Stomach (tissue), 9 donors: Measurements from ENCODE around the gene PHKB. TPM values are rescaled to one million over a fixed set of nuclear protein-coding genes. Genes with fewer than 3 reads are reported as not detected.

Experiments
- DNase-seq, 2 donors: peaks; one replicate each; pipeline versions ENCODE4 v3.0.0 to v3.0.0-alpha.2; 2013 to 2019
- H3K27ac ChIP-seq, 5 donors: fragments of 200-600 bp in 4 of 5; sonication (generic) in 4 of 5; one replicate each; pipeline ENCODE4 v1.5.1; 2013 to 2019; ENCODE audit warnings: mild to moderate bottlenecking in 1 of 5, moderate library complexity in 1 of 5
- H3K27me3 ChIP-seq, 3 donors: fragments of 200-600 bp; sonication (generic); one replicate each; pipeline ENCODE4 v1.5.1; 2017 to 2019; ENCODE audit warnings: mixed run types in 1 of 3
- H3K36me3 ChIP-seq, 4 donors: fragments of 200-600 bp; sonication (generic); 1 replicate in 3 of 4; 2 replicates in 1 of 4; pipeline ENCODE4 v1.5.1; 2016 to 2019
- H3K4me1 ChIP-seq, 4 donors: fragments of 200-600 bp; sonication (generic); one replicate each; pipeline ENCODE4 v1.5.1; 2016 to 2019
- H3K4me3 ChIP-seq, 4 donors: fragments of 200-600 bp; sonication (generic) in 3 of 4; one replicate each; pipeline ENCODE4 v1.5.1; 2016 to 2019; ENCODE audit warnings: mild to moderate bottlenecking in 1 of 4
- H3K9me3 ChIP-seq, 4 donors: fragments of 200-600 bp; sonication (generic); one replicate each; pipeline ENCODE4 v1.5.1; 2016 to 2019
- EP300 ChIP-seq: sonication (generic); formaldehyde crosslinking; IDR thresholded peaks from one replicate; pipeline ENCODE4 v1.6.1; 2017; ENCODE audit warnings: antibody characterized with exemption
- POLR2A ChIP-seq, 4 donors: fragments of 450-650 bp; IDR thresholded peaks; one replicate each; pipeline ENCODE4 v1.6.1; 2016; ENCODE audit warnings: antibody characterized with exemption in 4 of 4, control low read depth in 2 of 4, mild to moderate bottlenecking in 1 of 4, moderate library complexity in 1 of 4
- POLR2AphosphoS5 ChIP-seq, 3 donors: sonication (generic); formaldehyde crosslinking; IDR thresholded peaks; one replicate each; pipeline ENCODE4 v1.6.1; 2016; ENCODE audit warnings: antibody characterized with exemption in 3 of 3
- WGBS, 5 donors: extraction: QIAGEN DNeasy Blood & Tissue Kit in 3 of 5; methylation state at CpG; one replicate each; pipeline versions ENCODE4 v1.1.5 to v1.1.7; 2013 to 2018; 5-methylcytosine and 5-hydroxymethylcytosine counted together
- intact Hi-C: fragments of 100-400 bp; cut with DNase I; formaldehyde crosslinking; loops from one replicate; pipeline ENCODE4 v1.15.1; 2023; ENCODE audit warnings: low total_unique reads
- polyA plus RNA-seq, 3 donors: library from polyadenylated mRNA; stranded (reverse); fragments of 200-250 nt; gene quantifications; one replicate each; pipeline ENCODE4 v1.2.3, GENCODE V29; 2013
- total RNA-seq, 5 donors: library from RNA; depleted of rRNA; stranded (reverse); fragments of >200 nt; gene quantifications; one replicate each; pipeline versions ENCODE4 v1.1.0 to v1.2.3, GENCODE V29; 2014 to 2016
- TF ChIP-seq, protein P1 (sequence below), 7 experiments: fragments of 450-650 bp in 4 of 7; fragments of 200-600 bp in 3 of 7; sonication (generic) in 3 of 7; IDR thresholded peaks; one replicate each; pipeline ENCODE4 v1.5.1; 2016 to 2019; ENCODE audit warnings: antibody characterized with exemption in 7 of 7, control low read depth in 2 of 7, mild to moderate bottlenecking in 1 of 7
- donor health status: healthy with polysubstance abuse.
- donor health status: Bipolar disorder and iron deficiency.
- donor health status: healthy.

Gene PHKB
- total and polyA plus RNA-seq, 8 donors, result 17.5 to 163 (median 51.6) TPM

DNA sequence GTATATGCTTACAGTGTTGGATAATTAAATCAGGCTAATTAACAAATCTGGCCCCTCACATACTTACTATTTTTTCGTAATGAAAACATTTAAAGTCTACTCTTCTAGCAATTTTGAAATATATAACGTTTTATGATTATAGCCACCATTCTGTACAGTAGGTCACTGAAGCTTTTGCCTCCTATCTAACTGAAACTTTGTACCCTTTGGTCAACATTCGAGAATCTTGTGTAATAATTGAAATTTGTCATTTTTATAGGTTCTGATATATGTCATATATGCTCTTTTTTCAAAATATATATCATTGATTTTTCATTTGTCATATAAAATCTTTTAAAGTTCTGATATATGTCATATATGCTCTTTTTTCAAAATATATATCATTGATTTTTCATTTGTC, 12.7 kb downstream of the PHKB start:
- WGBS, 5 donors, result 92 to 95% (median 93%) methylated on average over 3 of the region's 3 CpGs
- TF ChIP-seq, protein P1, sequence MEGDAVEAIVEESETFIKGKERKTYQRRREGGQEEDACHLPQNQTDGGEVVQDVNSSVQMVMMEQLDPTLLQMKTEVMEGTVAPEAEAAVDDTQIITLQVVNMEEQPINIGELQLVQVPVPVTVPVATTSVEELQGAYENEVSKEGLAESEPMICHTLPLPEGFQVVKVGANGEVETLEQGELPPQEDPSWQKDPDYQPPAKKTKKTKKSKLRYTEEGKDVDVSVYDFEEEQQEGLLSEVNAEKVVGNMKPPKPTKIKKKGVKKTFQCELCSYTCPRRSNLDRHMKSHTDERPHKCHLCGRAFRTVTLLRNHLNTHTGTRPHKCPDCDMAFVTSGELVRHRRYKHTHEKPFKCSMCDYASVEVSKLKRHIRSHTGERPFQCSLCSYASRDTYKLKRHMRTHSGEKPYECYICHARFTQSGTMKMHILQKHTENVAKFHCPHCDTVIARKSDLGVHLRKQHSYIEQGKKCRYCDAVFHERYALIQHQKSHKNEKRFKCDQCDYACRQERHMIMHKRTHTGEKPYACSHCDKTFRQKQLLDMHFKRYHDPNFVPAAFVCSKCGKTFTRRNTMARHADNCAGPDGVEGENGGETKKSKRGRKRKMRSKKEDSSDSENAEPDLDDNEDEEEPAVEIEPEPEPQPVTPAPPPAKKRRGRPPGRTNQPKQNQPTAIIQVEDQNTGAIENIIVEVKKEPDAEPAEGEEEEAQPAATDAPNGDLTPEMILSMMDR (IDR thresholded peaks at IDR 0.05), result no peak
- no peak for TF ChIP-seq POLR2AphosphoS5 (IDR thresholded peaks at IDR 0.05)
- TF ChIP-seq EP300, result no peak
- no peak for TF ChIP-seq POLR2A (IDR thresholded peaks at IDR 0.05)
- intact Hi-C loops, result no loop called here
- Histone ChIP-seq H3K4me3 (no peak overlapping the region), H3K27ac (no peak overlapping the region), H3K9me3 (no peaks in the 10 kb centered on the region), H3K4me1 (peaks cover 0 to 43% (median 2%) of the 10 kb centered on the region in 4 donors), H3K27me3 (no peaks in the 10 kb centered on the region), H3K36me3 (no peaks in the 10 kb centered on the region)
- no peak for DNase-seq

GRCh38 chr16:47475786-47476185, 14.7 kb downstream of the PHKB start:
- Histone ChIP-seq H3K27me3 (no peaks in the 10 kb centered on the region), H3K9me3 (no peaks in the 10 kb centered on the region), H3K36me3 (no peaks in the 10 kb centered on the region), H3K4me1 (peaks cover 0 to 41% (median 6%) of the 10 kb centered on the region in 4 donors), H3K27ac (no peak overlapping the region), H3K4me3 (no peak overlapping the region)
- WGBS, 5 donors, result 45 to 64% (median 48%) methylated on average over 1 of the region's 1 CpG
- TF ChIP-seq, protein P1 (IDR thresholded peaks at IDR 0.05), result no peak
- TF ChIP-seq POLR2A (IDR thresholded peaks at IDR 0.05), result no peak
- intact Hi-C loops, result no loop called here
- DNase-seq, result no peak

- no peaks in the 10 kb centered on the region for H3K36me3 ChIP-seq
- H3K4me3 ChIP-seq, result no peak overlapping the region
- no peak for TF ChIP-seq EP300
- no peak for TF ChIP-seq POLR2AphosphoS5 (IDR thresholded peaks at IDR 0.05)
- no peak for TF ChIP-seq POLR2A (IDR thresholded peaks at IDR 0.05)
- TF ChIP-seq, protein P1 (IDR thresholded peaks at IDR 0.05), result no peak
- no peak overlapping the region for H3K27ac ChIP-seq
- intact Hi-C loops, result no loop called here
- peaks cover 0 to 41% (median 6%) of the 10 kb centered on the region in 4 donors for H3K4me1 ChIP-seq
- no peaks in the 10 kb centered on the region for H3K9me3 ChIP-seq
- no peaks in the 10 kb centered on the region for H3K27me3 ChIP-seq
- no peak for DNase-seq
Observed at GRCh38 chr16:47476654-47477345, 15.7 kb downstream of the PHKB start.

DNA sequence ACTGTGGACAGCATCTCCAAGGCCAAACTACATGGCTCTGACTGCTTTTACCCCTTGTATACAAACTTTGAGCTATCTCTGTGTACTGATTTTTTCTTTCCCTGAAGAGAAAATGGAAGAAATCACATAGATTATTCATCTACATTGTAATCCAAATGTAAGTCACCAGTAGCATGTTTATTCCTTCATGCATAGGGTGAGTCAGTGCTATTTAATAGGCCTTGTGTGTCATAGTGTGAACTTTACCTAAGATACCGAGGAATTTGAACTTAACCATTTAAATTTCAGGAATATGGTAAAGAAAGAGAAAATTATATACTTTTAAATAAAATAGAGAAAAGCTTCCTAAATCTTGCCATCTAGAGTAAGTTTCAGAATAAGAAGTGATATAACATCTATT, 16.5 kb downstream of the PHKB start:
- DNase-seq, result no peak
- H3K36me3 ChIP-seq, result no peaks in the 10 kb centered on the region
- H3K4me1 ChIP-seq, result peaks cover 0 to 41% (median 6%) of the 10 kb centered on the region in 4 donors
- no peak for TF ChIP-seq POLR2AphosphoS5 (IDR thresholded peaks at IDR 0.05)
- TF ChIP-seq, protein P1 (IDR thresholded peaks at IDR 0.05), result no peak
- no peak for TF ChIP-seq POLR2A (IDR thresholded peaks at IDR 0.05)
- no peak for TF ChIP-seq EP300
- no peaks in the 10 kb centered on the region for H3K27me3 ChIP-seq
- WGBS, 5 donors, result 53 to 70% (median 64%) methylated on average over 1 of the region's 1 CpG
- H3K27ac ChIP-seq, result no peak overlapping the region
- no peak overlapping the region for H3K4me3 ChIP-seq
- no peaks in the 10 kb centered on the region for H3K9me3 ChIP-seq
- intact Hi-C loops, result no loop called here
